GM19239 (cell line): Measurements from ENCODE around the gene SMIM20.

Source experiments
- DNase-seq: peaks from one replicate; pipeline ENCODE4 v3.0.0; 2011; ENCODE audit warnings: low spot score; ENCODE audit not compliant: insufficient read length
- FAIRE-seq: peaks from 2 replicates; lab custom pipeline; 2011; peaks lifted over from hg19 to GRCh38; lab: Jason Lieb, UNC

The SMIM20 gene

DNA sequence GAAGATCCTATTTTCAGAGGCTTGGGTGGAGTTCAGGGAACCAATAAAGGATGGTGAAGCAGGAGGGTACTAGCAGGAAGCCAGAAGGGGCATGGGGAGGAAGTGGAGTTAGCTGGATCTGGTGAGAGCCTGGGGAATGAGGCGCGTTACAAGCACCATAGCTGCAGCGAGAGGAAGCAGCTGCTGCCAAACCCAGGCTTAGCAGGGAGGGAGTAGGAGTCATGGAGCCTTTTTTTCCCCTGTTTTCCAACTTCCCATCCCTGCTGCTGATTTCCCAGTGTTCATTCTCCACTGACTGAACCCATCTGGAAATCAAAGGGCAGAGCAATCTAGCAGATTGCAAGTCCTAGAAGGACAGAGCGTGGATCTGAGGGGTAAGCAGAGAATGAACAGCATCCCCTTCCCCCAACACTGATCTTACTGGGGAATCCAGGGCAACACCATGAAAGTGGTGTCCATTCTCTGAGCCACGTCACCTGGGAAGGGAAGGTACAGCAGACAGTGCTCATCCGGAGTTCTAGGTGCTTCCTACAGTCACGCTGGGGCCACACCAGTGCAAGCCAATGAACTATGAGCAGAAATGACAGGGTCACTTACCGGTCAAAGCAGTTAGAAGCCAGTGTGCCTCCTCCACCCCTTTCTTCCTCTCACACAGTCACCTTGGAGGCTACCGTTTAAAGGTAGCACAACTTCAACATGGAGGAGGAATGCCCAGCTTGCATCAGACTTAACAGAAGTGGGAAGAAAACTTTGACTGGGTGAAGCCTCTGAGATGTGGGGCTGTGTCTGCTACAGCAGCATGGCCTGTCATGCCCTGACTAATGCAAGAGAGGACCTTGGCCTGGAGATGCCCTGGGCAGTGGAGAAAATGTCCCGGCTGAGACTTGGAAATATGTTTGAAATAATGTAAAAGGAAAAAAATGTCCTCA is 36.7 kb downstream of the SMIM20 start:
- no peak for DNase-seq

GRCh38 chr4:25951390-25951952 is 37.5 kb downstream of the SMIM20 start:
- DNase-seq (no peak), FAIRE-seq (no peak)

More for the DNA sequence above, 36.7 kb downstream of the SMIM20 start:
- no peak for FAIRE-seq

DNA sequence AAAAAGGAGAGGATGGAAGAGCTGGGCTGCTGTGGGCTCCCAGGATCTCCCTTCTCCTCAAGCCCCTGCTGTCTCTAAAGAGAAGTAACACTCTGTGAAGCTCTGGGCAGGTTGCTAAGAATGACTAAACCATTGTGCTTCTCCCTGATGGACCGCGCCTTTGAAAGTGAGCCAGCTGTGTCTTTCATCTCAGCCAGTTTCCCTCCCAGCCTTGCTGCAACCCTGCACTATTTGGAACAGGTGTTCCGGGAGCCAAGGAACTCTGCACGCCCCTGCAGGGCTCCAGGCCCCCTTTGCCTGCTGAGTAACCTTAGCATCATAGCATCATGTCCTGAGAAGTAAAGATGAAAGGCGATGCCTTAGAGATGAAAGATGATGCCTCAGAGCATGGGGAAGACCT is 39.7 kb downstream of the SMIM20 start:
- no peak for FAIRE-seq
- DNase-seq: no peak

GRCh38 chr4:25954293-25954904 is 40.4 kb downstream of the SMIM20 start:
- FAIRE-seq (no peak), DNase-seq (no peak)

- no peak for DNase-seq
- no peak for FAIRE-seq
Observed at GRCh38 chr4:25955705-25956104, 41.7 kb downstream of the SMIM20 start.

- FAIRE-seq (no peak), DNase-seq (no peak)
Observed at GRCh38 chr4:25956260-25956659, 42.2 kb downstream of the SMIM20 start.

DNA sequence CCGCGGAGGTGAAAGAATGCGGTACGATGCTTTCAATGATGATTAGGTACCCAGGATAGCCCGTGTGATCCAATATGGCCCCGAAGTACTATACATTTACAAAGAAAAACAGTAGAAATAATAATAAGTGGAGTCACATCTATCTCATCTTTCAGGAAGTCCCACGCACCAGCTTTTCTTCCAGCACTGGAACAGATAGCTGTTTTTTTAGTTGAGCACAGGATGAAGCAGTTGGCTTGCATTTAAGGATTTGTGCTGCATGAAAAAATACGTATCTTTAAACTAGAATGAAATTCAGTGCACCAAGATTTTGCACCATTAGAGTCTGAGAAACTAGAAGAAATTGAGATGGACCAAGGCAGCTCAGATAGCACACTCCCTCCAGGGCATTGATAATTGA is 44.1 kb downstream of the SMIM20 start:
- no peak for DNase-seq
- FAIRE-seq: no peak

- no peak for FAIRE-seq
Observed at GRCh38 chr4:25962393-25962792, 48.4 kb downstream of the SMIM20 start.

DNA sequence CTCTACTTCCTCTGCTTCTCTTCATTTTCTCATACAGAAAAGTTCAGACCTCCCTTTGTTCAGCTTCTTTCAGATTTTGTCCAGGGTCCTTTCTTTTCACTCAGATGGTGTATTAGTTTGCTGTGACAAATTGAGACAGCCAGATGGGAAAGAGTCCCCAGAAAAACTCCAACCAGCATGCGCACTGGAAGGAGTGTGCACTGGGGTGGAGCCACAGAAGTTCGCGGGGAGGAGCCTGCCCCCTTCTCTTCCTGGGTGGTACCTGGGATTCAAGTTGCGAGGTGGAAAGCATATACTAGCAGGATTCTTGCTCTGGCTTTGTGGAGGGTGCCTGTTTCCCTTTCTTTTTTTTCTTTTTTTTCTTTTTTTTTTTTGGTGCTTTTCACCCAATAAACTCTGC is 51.6 kb downstream of the SMIM20 start:
- FAIRE-seq: no peak
- no peak for DNase-seq

More at GRCh38 chr4:25962393-25962792, 48.4 kb downstream of the SMIM20 start:
- DNase-seq: no peak

GRCh38 chr4:25966171-25966570 is 52.2 kb downstream of the SMIM20 start:
- FAIRE-seq: no peak

GRCh38 chr4:25969374-25970155 is 55.5 kb downstream of the SMIM20 start:
- no peak for FAIRE-seq
- no peak for DNase-seq

More at GRCh38 chr4:25966171-25966570, 52.2 kb downstream of the SMIM20 start:
- DNase-seq: no peak

- FAIRE-seq: no peak
- DNase-seq: no peak
Observed at GRCh38 chr4:25970226-25970675, 56.2 kb downstream of the SMIM20 start.

DNA sequence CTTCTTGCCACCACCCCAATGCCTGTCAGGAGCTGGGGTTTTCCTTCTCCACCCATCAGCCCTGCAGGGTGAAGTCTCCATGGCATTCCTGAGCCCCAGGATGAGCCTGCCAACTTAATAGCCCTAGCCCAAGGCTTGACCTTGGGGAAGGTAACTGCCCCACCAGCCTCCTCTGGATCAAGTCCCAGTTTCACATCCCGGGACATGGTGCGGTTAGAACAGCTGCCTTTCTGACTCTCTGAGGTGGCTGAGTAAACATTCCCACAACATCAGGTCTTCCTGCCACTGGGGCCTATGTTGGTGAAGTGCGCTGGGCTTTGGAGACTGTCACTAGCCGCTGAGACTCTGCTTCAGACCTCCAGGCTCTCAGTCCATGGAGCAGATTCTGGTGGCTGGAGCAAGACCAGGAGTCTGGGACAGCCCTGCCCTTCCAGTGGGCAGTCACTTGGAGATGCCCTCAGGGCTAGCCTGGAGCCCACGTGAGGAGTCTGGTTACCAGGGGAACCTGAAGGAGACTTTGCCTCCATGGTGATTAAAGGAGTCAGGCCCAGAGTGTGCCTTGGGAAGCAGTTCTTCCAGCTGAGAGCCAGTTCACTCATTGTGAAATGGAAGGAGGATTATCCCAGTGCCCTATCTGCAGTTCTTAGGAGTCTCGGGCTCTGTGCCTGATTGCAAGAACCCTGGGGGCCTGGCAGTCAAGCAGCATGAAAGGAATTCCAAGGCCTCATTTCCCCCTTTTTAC is 56.8 kb downstream of the SMIM20 start:
- DNase-seq: no peak
- FAIRE-seq: no peak

- no peak for DNase-seq
- no peak for FAIRE-seq
Observed at GRCh38 chr4:25972366-25972765, 58.3 kb downstream of the SMIM20 start.

- FAIRE-seq: no peak
- DNase-seq: no peak
Observed at GRCh38 chr4:25972984-25973745, 59.1 kb downstream of the SMIM20 start.

DNA sequence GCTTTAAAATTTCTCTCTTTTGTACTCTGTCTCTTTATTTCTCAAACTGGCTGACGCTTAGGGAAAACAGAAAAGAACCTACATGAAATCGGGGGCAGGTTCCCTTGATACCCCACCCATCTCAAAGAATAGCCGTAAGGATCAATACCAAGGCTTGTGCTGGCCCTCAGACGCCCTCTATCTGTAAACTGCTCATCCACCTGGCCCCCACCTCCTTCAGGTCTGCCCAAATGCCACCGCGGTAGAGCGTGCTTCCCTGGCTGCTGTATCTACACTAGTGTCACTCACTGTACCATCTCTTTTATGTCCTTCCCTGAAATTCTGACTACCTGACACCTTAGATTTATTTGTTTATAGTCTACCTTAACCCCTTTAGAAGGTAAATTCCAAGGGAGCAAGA is 62.8 kb downstream of the SMIM20 start:
- FAIRE-seq: no peak
- no peak for DNase-seq

- FAIRE-seq (no peak), DNase-seq (no peak)
Observed at GRCh38 chr4:25977397-25978170, 63.6 kb downstream of the SMIM20 start.

- FAIRE-seq: no peak
- no peak for DNase-seq
Observed at GRCh38 chr4:25978327-25978726, 64.3 kb downstream of the SMIM20 start.
